ENCODE data around the gene NHERF1. TPM values are rescaled to one million over a fixed set of nuclear protein-coding genes. Genes with fewer than 3 reads are reported as not detected.

Gene NHERF1
- total and polyA plus RNA-seq, 2 of the 13 experiments (the other 11 are each of a cell fraction or from before 2014, with no cell fraction given): 169 to 269 TPM

DNA sequence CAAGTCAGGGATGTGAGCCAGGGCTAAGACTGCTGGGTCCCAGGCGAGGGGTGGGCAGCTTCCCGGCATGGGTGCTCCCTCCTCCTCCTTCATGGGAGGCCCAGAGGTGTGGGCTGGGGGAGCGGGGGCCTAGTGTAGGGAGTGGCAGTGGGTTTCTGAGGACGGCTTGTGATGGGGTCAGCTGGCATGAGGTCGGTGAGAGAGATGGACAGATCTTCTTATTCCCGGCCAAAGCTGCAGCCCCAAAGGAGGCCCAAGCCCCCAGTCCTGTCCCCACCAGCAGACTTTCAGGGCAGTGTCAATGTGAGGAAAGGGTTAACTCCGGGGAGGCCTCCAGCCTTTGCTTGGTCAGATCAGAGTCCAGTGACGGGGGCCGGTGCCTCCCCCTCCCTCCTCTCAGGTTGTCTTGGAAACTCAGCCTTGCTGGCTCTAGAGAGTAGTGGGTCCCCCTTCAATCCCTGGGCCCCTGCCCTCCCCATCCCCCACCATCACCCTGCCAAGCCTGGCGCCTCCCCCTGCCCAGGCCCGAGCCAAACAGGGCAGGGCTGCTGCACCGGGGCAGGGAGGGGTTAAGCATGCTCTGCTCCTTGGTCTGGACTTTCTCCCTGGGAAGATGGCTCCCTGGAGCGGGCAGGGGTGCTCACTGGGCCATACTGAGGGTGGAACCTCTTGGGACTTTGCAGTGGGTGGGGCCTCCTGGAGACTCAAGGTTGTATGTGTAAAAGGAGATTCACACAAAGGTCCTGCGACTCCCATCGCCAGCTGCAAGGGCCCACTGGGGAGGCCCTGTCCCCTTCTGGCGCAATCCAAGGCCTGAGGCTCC is 15.3 kb downstream of the NHERF1 start (continued):
- peak; percentile 29; the same call in 1 of the 2 replicates for TF ChIP-seq ZSCAN20 (CRISPR knock-in tag; IDR thresholded peaks at IDR 0.05; ENCODE audit: borderline replicate concordance)
- TF ChIP-seq ZNF143 (CRISPR knock-in tag; IDR thresholded peaks at IDR 0.05): peak; percentile 35; the same call in 1 of the 2 replicates
- TF ChIP-seq ZFP62 (CRISPR knock-in tag; IDR thresholded peaks at IDR 0.05): no peak
- no peak for TF ChIP-seq ZNF180 (CRISPR knock-in tag; IDR thresholded peaks at IDR 0.05; ENCODE audit: borderline replicate concordance, low read depth)
- peak; percentile 7; the same call in 1 of the 2 replicates for TF ChIP-seq CREB1 (IDR thresholded peaks at IDR 0.05)
- no peak for TF ChIP-seq CREB1 (CRISPR knock-in tag; IDR thresholded peaks at IDR 0.05)
- TF ChIP-seq FOXK1 (CRISPR knock-in tag; IDR thresholded peaks at IDR 0.05; ENCODE audit: borderline replicate concordance, low read depth): peak; percentile 88; the same call in 1 of the 2 replicates
- peak; percentile 70; the same call in 1 of the 2 replicates for TF ChIP-seq ZSCAN31 (CRISPR knock-in tag; IDR thresholded peaks at IDR 0.05; ENCODE audit: low read depth)
- TF ChIP-seq SALL1 (CRISPR knock-in tag; IDR thresholded peaks at IDR 0.05): peak; percentile 60; the same call in 1 of the 2 replicates
- TF ChIP-seq, protein P1, sequence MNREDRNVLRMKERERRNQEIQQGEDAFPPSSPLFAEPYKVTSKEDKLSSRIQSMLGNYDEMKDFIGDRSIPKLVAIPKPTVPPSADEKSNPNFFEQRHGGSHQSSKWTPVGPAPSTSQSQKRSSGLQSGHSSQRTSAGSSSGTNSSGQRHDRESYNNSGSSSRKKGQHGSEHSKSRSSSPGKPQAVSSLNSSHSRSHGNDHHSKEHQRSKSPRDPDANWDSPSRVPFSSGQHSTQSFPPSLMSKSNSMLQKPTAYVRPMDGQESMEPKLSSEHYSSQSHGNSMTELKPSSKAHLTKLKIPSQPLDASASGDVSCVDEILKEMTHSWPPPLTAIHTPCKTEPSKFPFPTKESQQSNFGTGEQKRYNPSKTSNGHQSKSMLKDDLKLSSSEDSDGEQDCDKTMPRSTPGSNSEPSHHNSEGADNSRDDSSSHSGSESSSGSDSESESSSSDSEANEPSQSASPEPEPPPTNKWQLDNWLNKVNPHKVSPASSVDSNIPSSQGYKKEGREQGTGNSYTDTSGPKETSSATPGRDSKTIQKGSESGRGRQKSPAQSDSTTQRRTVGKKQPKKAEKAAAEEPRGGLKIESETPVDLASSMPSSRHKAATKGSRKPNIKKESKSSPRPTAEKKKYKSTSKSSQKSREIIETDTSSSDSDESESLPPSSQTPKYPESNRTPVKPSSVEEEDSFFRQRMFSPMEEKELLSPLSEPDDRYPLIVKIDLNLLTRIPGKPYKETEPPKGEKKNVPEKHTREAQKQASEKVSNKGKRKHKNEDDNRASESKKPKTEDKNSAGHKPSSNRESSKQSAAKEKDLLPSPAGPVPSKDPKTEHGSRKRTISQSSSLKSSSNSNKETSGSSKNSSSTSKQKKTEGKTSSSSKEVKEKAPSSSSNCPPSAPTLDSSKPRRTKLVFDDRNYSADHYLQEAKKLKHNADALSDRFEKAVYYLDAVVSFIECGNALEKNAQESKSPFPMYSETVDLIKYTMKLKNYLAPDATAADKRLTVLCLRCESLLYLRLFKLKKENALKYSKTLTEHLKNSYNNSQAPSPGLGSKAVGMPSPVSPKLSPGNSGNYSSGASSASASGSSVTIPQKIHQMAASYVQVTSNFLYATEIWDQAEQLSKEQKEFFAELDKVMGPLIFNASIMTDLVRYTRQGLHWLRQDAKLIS (CRISPR knock-in tag; IDR thresholded peaks at IDR 0.05): no peak
- no peak for TF ChIP-seq DBP (CRISPR knock-in tag; IDR thresholded peaks at IDR 0.05; ENCODE audit: not compliant biosample characterization)
- TF ChIP-seq MAF1 (CRISPR knock-in tag; IDR thresholded peaks at IDR 0.05; ENCODE audit: borderline replicate concordance): peak; percentile 69; the same call in 1 of the 2 replicates
- no peak for TF ChIP-seq ZNF670 (CRISPR knock-in tag; IDR thresholded peaks at IDR 0.05; ENCODE audit: borderline replicate concordance)
- TF ChIP-seq KMT2B (CRISPR knock-in tag; IDR thresholded peaks at IDR 0.05): peak; percentile 57
- TF ChIP-seq, protein P2, sequence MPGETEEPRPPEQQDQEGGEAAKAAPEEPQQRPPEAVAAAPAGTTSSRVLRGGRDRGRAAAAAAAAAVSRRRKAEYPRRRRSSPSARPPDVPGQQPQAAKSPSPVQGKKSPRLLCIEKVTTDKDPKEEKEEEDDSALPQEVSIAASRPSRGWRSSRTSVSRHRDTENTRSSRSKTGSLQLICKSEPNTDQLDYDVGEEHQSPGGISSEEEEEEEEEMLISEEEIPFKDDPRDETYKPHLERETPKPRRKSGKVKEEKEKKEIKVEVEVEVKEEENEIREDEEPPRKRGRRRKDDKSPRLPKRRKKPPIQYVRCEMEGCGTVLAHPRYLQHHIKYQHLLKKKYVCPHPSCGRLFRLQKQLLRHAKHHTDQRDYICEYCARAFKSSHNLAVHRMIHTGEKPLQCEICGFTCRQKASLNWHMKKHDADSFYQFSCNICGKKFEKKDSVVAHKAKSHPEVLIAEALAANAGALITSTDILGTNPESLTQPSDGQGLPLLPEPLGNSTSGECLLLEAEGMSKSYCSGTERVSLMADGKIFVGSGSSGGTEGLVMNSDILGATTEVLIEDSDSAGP (CRISPR knock-in tag; IDR thresholded peaks at IDR 0.05; ENCODE audit: borderline replicate concordance): peak; percentile 84; the same call in 1 of the 2 replicates
- no peak for TF ChIP-seq RBM39 (IDR thresholded peaks at IDR 0.05; ENCODE audit: low read depth, low read length, poor library complexity, severe bottlenecking)
- TF ChIP-seq ZFP36 (IDR thresholded peaks at IDR 0.05; ENCODE audit: borderline replicate concordance, low read depth, low read length, partially characterized antibody): no peak
- no peak for TF ChIP-seq PRPF4 (IDR thresholded peaks at IDR 0.05; ENCODE audit: low read depth, low read length, poor library complexity, severe bottlenecking)
- 0 out of 2 replicates have a peak, but pooled peaks have one; percentile 9 for TF ChIP-seq ZC3H13 (CRISPR knock-in tag; IDR thresholded peaks at IDR 0.05)
- TF ChIP-seq ZSCAN25 (CRISPR knock-in tag; IDR thresholded peaks at IDR 0.05): peak; percentile 100
- TF ChIP-seq, protein P3, sequence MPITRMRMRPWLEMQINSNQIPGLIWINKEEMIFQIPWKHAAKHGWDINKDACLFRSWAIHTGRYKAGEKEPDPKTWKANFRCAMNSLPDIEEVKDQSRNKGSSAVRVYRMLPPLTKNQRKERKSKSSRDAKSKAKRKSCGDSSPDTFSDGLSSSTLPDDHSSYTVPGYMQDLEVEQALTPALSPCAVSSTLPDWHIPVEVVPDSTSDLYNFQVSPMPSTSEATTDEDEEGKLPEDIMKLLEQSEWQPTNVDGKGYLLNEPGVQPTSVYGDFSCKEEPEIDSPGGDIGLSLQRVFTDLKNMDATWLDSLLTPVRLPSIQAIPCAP (CRISPR knock-in tag; IDR thresholded peaks at IDR 0.05; ENCODE audit: low read depth): no peak
- TF ChIP-seq ZNF674 (CRISPR knock-in tag; IDR thresholded peaks at IDR 0.05; ENCODE audit: low read depth): no peak
